Parathyroid adenoma (tissue), 2 donors: ENCODE results near the gene SERPINB8.
A peak's percentile ranks its signal among the peaks of the same experiment; 100 is the strongest.

Experiments used
- H2AFZ ChIP-seq: fragments of 300-600 bp; sonication (generic); one replicate; pipeline ENCODE4 v1.7.0; 2017; ENCODE audit warnings: antibody characterized with exemption, mild to moderate bottlenecking
- H3K27ac ChIP-seq: fragments of 300-600 bp; sonication (generic); one replicate; pipeline ENCODE4 v1.7.0; 2017
- H3K27me3 ChIP-seq: fragments of 300-600 bp; sonication (generic); one replicate; pipeline ENCODE4 v1.7.0; 2017; ENCODE audit warnings: low read length; ENCODE audit not compliant: control insufficient read depth, insufficient read depth
- H3K36me3 ChIP-seq: fragments of 300-600 bp; sonication (generic); one replicate; pipeline ENCODE4 v1.7.0; 2017; ENCODE audit warnings: low read length; ENCODE audit not compliant: control insufficient read depth, insufficient read depth
- H3K4me1 ChIP-seq: fragments of 300-600 bp; sonication (generic); one replicate; pipeline ENCODE4 v1.7.0; 2017; ENCODE audit warnings: control low read depth
- H3K4me2 ChIP-seq: fragments of 300-600 bp; sonication (generic); one replicate; pipeline ENCODE4 v1.7.0; 2017; ENCODE audit warnings: low read length
- H3K4me3 ChIP-seq: fragments of 300-600 bp; sonication (generic); one replicate; pipeline ENCODE4 v1.7.0; 2017; ENCODE audit warnings: low read depth, low read length
- H3K79me2 ChIP-seq: fragments of 300-600 bp; sonication (generic); one replicate; pipeline ENCODE4 v1.7.0; 2017; ENCODE audit warnings: control low read depth
- H3K9ac ChIP-seq: fragments of 300-600 bp; sonication (generic); one replicate; pipeline ENCODE4 v1.7.0; 2017; ENCODE audit warnings: mild to moderate bottlenecking
- H3K9me3 ChIP-seq: fragments of 300-600 bp; sonication (generic); one replicate; pipeline ENCODE4 v1.7.0; 2017; ENCODE audit warnings: low read length; ENCODE audit not compliant: control insufficient read depth
- TF ChIP-seq, protein P1 (sequence below): fragments of 300-600 bp; sonication (generic); IDR thresholded peaks from one replicate; pipeline ENCODE4 v1.7.0; 2017; ENCODE audit warnings: antibody characterized with exemption, mild to moderate bottlenecking
- donor health status: primary hyperparathyroidism.

The SERPINB8 gene

DNA sequence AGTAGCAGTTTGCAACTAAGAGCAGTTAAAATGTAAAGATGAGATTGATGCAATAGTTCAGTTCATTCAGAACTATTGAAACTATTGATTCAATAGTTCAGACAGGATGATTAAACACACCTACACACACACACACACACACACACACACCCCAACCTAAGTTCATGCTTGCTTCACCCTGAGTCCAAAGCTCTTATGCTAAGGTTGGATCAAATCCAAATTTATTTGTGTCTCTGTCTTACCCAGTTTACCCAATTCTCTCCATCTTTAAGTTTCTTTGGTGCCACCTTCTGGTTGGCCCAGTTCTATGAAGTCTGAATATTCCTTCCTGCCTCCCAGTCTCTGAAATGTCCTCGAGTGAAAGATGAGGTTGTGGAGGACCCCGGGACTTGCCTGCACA, 5.1 kb downstream of the SERPINB8 start:
- Histone ChIP-seq H3K36me3 (no peaks in the 10 kb centered on the region), H3K9me3 (no peaks in the 10 kb centered on the region), H3K4me3 (no peak overlapping the region), H3K9ac (no peak overlapping the region), H3K4me1 (no peaks in the 10 kb centered on the region), H3K27ac (no peak overlapping the region), H3K4me2 (no peak overlapping the region), H3K27me3 (no peaks in the 10 kb centered on the region), H2AFZ (no peak overlapping the region), H3K79me2 (no peaks in the 10 kb centered on the region)
- TF ChIP-seq, protein P1, sequence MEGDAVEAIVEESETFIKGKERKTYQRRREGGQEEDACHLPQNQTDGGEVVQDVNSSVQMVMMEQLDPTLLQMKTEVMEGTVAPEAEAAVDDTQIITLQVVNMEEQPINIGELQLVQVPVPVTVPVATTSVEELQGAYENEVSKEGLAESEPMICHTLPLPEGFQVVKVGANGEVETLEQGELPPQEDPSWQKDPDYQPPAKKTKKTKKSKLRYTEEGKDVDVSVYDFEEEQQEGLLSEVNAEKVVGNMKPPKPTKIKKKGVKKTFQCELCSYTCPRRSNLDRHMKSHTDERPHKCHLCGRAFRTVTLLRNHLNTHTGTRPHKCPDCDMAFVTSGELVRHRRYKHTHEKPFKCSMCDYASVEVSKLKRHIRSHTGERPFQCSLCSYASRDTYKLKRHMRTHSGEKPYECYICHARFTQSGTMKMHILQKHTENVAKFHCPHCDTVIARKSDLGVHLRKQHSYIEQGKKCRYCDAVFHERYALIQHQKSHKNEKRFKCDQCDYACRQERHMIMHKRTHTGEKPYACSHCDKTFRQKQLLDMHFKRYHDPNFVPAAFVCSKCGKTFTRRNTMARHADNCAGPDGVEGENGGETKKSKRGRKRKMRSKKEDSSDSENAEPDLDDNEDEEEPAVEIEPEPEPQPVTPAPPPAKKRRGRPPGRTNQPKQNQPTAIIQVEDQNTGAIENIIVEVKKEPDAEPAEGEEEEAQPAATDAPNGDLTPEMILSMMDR, result peak; percentile 33

DNA sequence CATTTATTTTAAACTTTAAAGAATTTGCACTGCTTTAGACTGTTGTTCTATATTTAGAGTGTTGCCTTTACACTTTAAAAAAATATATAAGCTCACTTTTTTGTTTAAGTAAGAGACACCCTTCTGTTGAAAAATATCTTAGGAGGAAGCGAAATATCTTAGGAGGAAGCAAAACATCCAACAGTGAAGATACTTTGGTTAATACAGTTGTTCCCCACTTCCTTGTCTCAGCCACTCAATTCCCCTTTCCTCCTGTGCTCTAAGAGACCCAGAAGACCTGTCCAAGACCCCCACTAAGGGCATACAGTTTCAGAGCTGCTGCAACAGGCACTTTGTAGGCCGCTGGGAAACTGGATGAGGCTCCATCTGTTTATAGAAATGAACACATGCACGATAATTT, 5.7 kb downstream of the SERPINB8 start:
- H3K4me1 ChIP-seq, result no peaks in the 10 kb centered on the region
- no peak overlapping the region for H3K27ac ChIP-seq
- H3K79me2 ChIP-seq, result no peaks in the 10 kb centered on the region

DNA sequence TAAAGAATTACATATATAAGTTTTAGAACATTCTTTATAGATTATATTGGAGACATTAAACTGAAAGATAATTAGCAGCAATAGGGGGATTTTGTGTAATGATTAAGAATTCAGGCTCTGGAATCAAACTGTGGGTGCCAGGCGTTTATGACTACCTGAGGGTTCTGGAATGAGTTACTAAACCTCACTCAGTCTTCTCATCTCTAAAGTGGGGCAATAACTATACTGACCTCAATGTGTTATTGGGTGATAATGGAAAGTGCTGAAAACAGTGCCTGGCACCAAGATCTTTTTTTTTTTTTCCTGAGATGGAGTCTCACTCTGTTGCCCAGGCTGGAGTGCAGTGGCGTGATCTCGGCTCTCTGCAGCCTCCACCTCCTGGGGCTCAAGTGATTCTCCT, 7.2 kb downstream of the SERPINB8 start:
- H3K4me3 ChIP-seq, result no peak overlapping the region
- H3K4me1 ChIP-seq, result no peaks in the 10 kb centered on the region
- H3K4me2 ChIP-seq, result no peak overlapping the region
- TF ChIP-seq, protein P1, result no peak
- no peak overlapping the region for H3K9ac ChIP-seq
- H3K9me3 ChIP-seq, result no peaks in the 10 kb centered on the region
- no peaks in the 10 kb centered on the region for H3K79me2 ChIP-seq
- H3K36me3 ChIP-seq, result no peaks in the 10 kb centered on the region
- no peak overlapping the region for H3K27ac ChIP-seq
- H2AFZ ChIP-seq, result no peak overlapping the region
- H3K27me3 ChIP-seq, result no peaks in the 10 kb centered on the region

More for the DNA sequence above, 5.7 kb downstream of the SERPINB8 start:
- Histone ChIP-seq H3K27me3 (no peaks in the 10 kb centered on the region), H3K36me3 (no peaks in the 10 kb centered on the region), H3K9me3 (no peaks in the 10 kb centered on the region), H3K4me3 (no peak overlapping the region), H3K9ac (no peak overlapping the region), H3K4me2 (no peak overlapping the region), H2AFZ (no peak overlapping the region)
- TF ChIP-seq, protein P1, result no peak

DNA sequence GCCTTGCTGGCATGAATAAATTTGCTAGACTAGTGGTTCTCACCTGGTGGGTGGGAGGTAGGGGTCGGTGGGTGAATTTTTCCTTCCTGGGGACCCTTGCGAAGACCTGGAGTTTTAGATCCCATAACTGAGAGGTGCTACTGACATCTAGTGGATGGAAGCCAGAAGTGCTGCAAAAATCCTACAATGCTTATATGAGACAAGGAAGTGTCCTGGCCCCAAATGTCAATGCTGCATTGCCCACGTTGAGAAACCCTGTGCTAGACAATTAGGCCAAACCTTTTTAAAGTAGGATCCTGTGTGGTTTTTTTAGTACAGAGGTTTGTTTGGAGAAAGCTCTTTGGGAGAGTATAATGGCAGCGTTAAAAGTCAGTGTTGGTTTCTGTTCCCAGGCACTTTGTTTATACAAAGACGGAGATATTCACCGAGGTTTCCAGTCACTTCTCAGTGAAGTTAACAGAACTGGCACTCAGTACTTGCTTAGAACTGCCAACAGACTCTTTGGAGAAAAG, 9.6 kb downstream of the SERPINB8 start:
- no peak overlapping the region for H3K9ac ChIP-seq
- TF ChIP-seq, protein P1, result peak; percentile 82
- H3K4me1 ChIP-seq, result no peaks in the 10 kb centered on the region
- no peaks in the 10 kb centered on the region for H3K27me3 ChIP-seq
- no peaks in the 10 kb centered on the region for H3K9me3 ChIP-seq
- H3K27ac ChIP-seq, result no peak overlapping the region
- peak overlapping the region; percentile 56 for H2AFZ ChIP-seq
- H3K79me2 ChIP-seq, result no peaks in the 10 kb centered on the region
- no peak overlapping the region for H3K4me2 ChIP-seq
- no peak overlapping the region for H3K4me3 ChIP-seq
- no peaks in the 10 kb centered on the region for H3K36me3 ChIP-seq

DNA sequence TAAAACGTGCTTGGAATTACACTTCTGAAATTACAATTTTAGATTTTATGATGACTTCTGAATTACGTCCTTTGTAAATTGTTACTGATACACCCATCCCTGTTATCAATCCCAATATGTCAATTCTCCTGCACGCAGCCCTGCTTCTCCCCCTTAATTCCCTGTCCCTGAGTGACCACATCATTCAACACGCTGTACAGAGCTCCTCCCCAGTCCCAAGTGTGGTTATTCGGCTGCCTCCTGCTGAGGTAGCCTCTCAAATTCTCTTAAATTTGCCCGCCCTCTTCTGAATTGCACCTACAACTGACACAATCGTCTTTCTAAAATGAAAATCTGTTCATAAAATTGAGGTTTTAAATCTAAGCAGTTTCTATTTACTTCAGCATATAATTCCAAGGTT, 10.1 kb downstream of the SERPINB8 start:
- H3K4me1 ChIP-seq, result no peaks in the 10 kb centered on the region
- no peak overlapping the region for H3K9ac ChIP-seq
- TF ChIP-seq, protein P1, result no peak
- H3K9me3 ChIP-seq, result no peaks in the 10 kb centered on the region
- no peaks in the 10 kb centered on the region for H3K27me3 ChIP-seq
- H2AFZ ChIP-seq, result peak overlapping the region; percentile 56
- no peak overlapping the region for H3K4me3 ChIP-seq
- no peaks in the 10 kb centered on the region for H3K36me3 ChIP-seq
- H3K27ac ChIP-seq, result no peak overlapping the region
- H3K4me2 ChIP-seq, result no peak overlapping the region
- no peaks in the 10 kb centered on the region for H3K79me2 ChIP-seq
